Activated CD8-positive, alpha-beta T cell treated with anti-CD3 and anti-CD28 coated beads for 36 hours (primary cell): ENCODE results near the gene MED28. TPM values are rescaled to one million over a fixed set of nuclear protein-coding genes. Genes with fewer than 3 reads are reported as not detected.
A peak's percentile ranks its signal among the peaks of the same experiment; 100 is the strongest.

ENCODE experiments used
- ATAC-seq: fragments of 200-7000 bp; cut with Tn5 transposase; one replicate; pipeline ENCODE4 v1.10.0; 2021; ENCODE audit warnings: mild to moderate bottlenecking, moderate library complexity
- CTCF ChIA-PET: fragments of 350-600 bp; sonication (Branson Sonifier 250); formaldehyde crosslinking; loops from one replicate; lab custom pipeline; 2021; ENCODE audit warnings: antibody characterized with exemption; lab: Charles Lee
- POLR2A ChIA-PET: fragments of 350-600 bp; sonication (Branson Sonifier 250); formaldehyde crosslinking; loops from one replicate; lab custom pipeline; 2021; ENCODE audit warnings: antibody characterized with exemption; lab: Charles Lee
- DNase-seq: peaks from one replicate; pipeline ENCODE4 v3.0.0-alpha.2; 2020
- H3K27ac Mint-ChIP-seq: one replicate; pipeline ENCODE4 v1.8.0; 2021; ENCODE audit warnings: mild to moderate bottlenecking, mixed read lengths
- H3K27me3 Mint-ChIP-seq: one replicate; pipeline ENCODE4 v1.8.0; 2021; ENCODE audit warnings: mixed read lengths
- H3K36me3 Mint-ChIP-seq: one replicate; pipeline ENCODE4 v1.8.0; 2021; ENCODE audit warnings: low read depth, mixed read lengths
- H3K4me1 Mint-ChIP-seq: one replicate; pipeline ENCODE4 v1.8.0; 2021; ENCODE audit warnings: low read depth, mixed read lengths
- H3K4me3 Mint-ChIP-seq: one replicate; pipeline ENCODE4 v1.8.0; 2021; ENCODE audit warnings: mild to moderate bottlenecking, moderate library complexity, mixed read lengths
- H3K9me3 Mint-ChIP-seq: one replicate; pipeline ENCODE4 v1.8.0; 2021; ENCODE audit warnings: mixed read lengths
- CTCF ChIP-seq: fragments of 200-600 bp; IDR thresholded peaks from one replicate; pipeline ENCODE4 v1.8.0; 2022; ENCODE audit warnings: antibody characterized with exemption, mild to moderate bottlenecking
- intact Hi-C: fragments of 100-400 bp; cut with micrococcal nuclease; formaldehyde crosslinking; loops from one replicate; pipeline ENCODE4 v1.10.0; 2022
- total RNA-seq, 2 experiments: library from RNA; stranded (reverse); gene quantifications; one replicate each; pipeline ENCODE4 v1.2.3, GENCODE V29; 2021

The MED28 gene
- total RNA-seq, 2 experiments from 2014 or later, result 56.3 to 60.8 TPM

- H3K27me3 Mint-ChIP-seq, result no peaks in the 10 kb centered on the region
- intact Hi-C loops, result no loop called here
- ChIA-PET CTCF (interaction anchor here (1.2 to 1.9 kb wide), 3 partner anchors 34 to 53 kb away, joined by 6 read pairs; no protein-coding TSS in a partner anchor), POLR2A (interaction anchor here (0.7 to 6.0 kb wide), 4 partner anchors 12 to 398 kb away, joined by 3 to 37 read pairs (median 3); no protein-coding TSS in a partner anchor)
- ATAC-seq, result no peak
- no peaks in the 10 kb centered on the region for H3K9me3 Mint-ChIP-seq
- no peak overlapping the region for H3K27ac Mint-ChIP-seq
- H3K4me1 Mint-ChIP-seq, result peaks cover 27% of the 10 kb centered on the region
- no peak for TF ChIP-seq CTCF
- H3K36me3 Mint-ChIP-seq, result peaks cover 76% of the 10 kb centered on the region
- H3K4me3 Mint-ChIP-seq, result no peak overlapping the region
- no peak for DNase-seq
These were observed 31.2 kb upstream of the MED28 start for GRCh38 chr4:17583276-17583675.

DNA sequence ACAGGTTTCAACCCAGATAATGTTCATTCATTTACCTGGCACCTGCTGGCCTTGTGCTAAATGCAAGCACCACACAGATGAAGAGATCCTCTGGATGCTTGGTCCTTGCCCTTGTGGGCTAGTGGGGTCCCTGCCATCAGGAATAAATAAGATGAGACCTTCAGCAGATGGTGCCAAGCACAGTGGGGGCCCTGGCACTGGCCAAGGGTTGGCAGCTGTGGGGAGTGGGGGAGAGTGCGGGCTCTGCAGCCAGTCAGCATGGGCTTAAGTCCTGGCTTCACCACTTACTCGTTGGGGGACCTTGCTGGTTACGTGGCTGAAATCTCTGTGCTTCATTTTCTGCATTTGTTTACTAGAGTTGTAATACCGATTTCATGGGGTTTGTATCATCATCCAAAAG lies 30.5 kb upstream of the MED28 start:
- Mint-ChIP-seq H3K4me3 (no peak overlapping the region), H3K36me3 (peaks cover 73% of the 10 kb centered on the region), H3K27ac (peak overlapping the region; percentile 46), H3K27me3 (no peaks in the 10 kb centered on the region), H3K4me1 (peaks cover 20% of the 10 kb centered on the region), H3K9me3 (no peaks in the 10 kb centered on the region)
- TF ChIP-seq CTCF, result no peak
- POLR2A ChIA-PET, result interaction anchor here (0.7 to 6.0 kb wide), 3 partner anchors 12 to 398 kb away, joined by 3 to 37 read pairs (median 3); no protein-coding TSS in a partner anchor
- intact Hi-C loops, result no loop called here
- DNase-seq (no peak), ATAC-seq (no peak)
- CTCF ChIA-PET, result interaction anchor here (1.5 to 1.9 kb wide), 2 partner anchors 35 to 53 kb away, joined by 6 read pairs; no protein-coding TSS in a partner anchor

- POLR2A ChIA-PET, result interaction anchor here (0.8 to 6.0 kb wide), 4 partner anchors 11 to 41 kb away, joined by 3 to 37 read pairs (median 3); no protein-coding TSS in a partner anchor
These were observed 29.8 kb upstream of the MED28 start for GRCh38 chr4:17584521-17585213.

DNA sequence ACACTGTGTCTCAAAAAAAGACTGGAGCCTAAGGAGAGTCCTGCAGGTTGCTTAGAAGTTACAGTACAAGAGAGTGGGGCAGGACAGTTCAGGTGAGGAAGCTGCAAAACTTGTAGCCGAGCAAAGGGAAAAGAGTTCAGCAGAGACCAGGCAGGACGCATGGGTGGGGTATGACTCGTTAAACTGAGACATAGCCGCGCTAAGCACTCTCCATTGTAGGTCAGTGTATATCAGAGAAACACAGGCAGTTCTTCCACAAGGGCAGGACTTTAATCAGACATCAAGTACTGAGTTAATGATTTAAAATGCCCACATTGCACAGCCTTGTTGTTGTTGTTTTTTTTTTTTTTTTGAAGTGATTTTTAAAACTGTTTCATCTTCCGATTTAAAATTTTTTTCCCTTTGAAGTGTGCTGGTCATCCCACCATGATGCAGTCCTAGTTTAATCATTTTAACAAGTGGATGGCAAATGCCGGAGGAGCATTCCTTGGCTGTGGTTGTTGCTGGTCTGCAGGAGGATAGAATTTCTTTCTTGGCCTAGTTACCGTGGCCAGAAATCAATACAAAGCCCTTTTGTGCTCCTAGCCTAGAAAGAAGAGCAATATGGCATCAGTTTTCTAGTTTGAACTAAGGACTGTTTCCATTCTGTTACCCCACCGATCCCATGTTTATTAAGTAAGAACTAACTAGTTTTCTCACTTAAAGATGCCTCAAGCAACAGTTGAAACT lies 27.2 kb upstream of the MED28 start:
- intact Hi-C loops, result no loop called here
- no peak for DNase-seq
- ChIA-PET CTCF (interaction anchor here (1.2 kb wide), 1 partner anchor 38 kb away, joined by 4 read pairs; no protein-coding TSS in a partner anchor), POLR2A (interaction anchor here (1.7 to 6.0 kb wide), 3 partner anchors 8 to 16 kb away, joined by 3 to 37 read pairs (median 7); no protein-coding TSS in a partner anchor)
- H3K4me1 Mint-ChIP-seq, result peaks cover 5% of the 10 kb centered on the region
- H3K27ac Mint-ChIP-seq, result no peak overlapping the region
- H3K4me3 Mint-ChIP-seq, result no peak overlapping the region
- no peak for ATAC-seq
- TF ChIP-seq CTCF, result no peak
- no peaks in the 10 kb centered on the region for H3K27me3 Mint-ChIP-seq
- no peaks in the 10 kb centered on the region for H3K9me3 Mint-ChIP-seq
- H3K36me3 Mint-ChIP-seq, result peaks cover 52% of the 10 kb centered on the region

More at GRCh38 chr4:17584521-17585213, 29.8 kb upstream of the MED28 start:
- Mint-ChIP-seq H3K27ac (no peak overlapping the region), H3K4me3 (no peak overlapping the region), H3K4me1 (peaks cover 13% of the 10 kb centered on the region), H3K9me3 (no peaks in the 10 kb centered on the region), H3K27me3 (no peaks in the 10 kb centered on the region), H3K36me3 (peaks cover 66% of the 10 kb centered on the region)
- TF ChIP-seq CTCF, result no peak
- no peak for ATAC-seq
- no peak for DNase-seq
- intact Hi-C loops, result no loop called here
- CTCF ChIA-PET, result interaction anchor here (1.9 kb wide), 1 partner anchor 36 kb away, joined by 6 read pairs; no protein-coding TSS in a partner anchor
